Mesothelial cell of epicardium (in vitro differentiated cells): ENCODE data around the gene PPP1R14D. TPM values are rescaled to one million over a fixed set of nuclear protein-coding genes. Genes with fewer than 3 reads are reported as not detected.
A peak's percentile ranks its signal among the peaks of the same experiment; 100 is the strongest.

Experiments
- DNase-seq, 2 experiments: peaks; one replicate each; pipeline ENCODE4 v3.0.0; 2021; ENCODE audit warnings: low spot score in 2 of 2; ENCODE audit not compliant: unreplicated experiment in 2 of 2
- H3K27ac Mint-ChIP-seq: 2 replicates; pipeline ENCODE4 v1.8.0; 2021; ENCODE audit warnings: mixed read lengths
- H3K27me3 Mint-ChIP-seq: 2 replicates; pipeline ENCODE4 v1.8.0; 2021; ENCODE audit warnings: low read depth, mixed read lengths
- H3K36me3 Mint-ChIP-seq: 2 replicates; pipeline ENCODE4 v1.8.0; 2021; ENCODE audit warnings: mixed read lengths
- H3K4me1 Mint-ChIP-seq: 2 replicates; pipeline ENCODE4 v1.8.0; 2021; ENCODE audit warnings: mixed read lengths
- H3K4me3 Mint-ChIP-seq: 2 replicates; pipeline ENCODE4 v1.8.0; 2021; ENCODE audit warnings: mild to moderate bottlenecking, moderate library complexity, mixed read lengths
- H3K9me3 Mint-ChIP-seq: 2 replicates; pipeline ENCODE4 v1.8.0; 2021; ENCODE audit warnings: mixed read lengths
- CTCF ChIP-seq: fragments of 200-600 bp; sonication (generic); IDR thresholded peaks from one replicate; pipeline ENCODE4 v1.5.0; 2021; ENCODE audit warnings: antibody characterized with exemption; ENCODE audit not compliant: unreplicated experiment
- total RNA-seq: library from RNA; stranded (reverse); gene quantifications from 3 replicates; pipeline ENCODE4 v1.2.1, GENCODE V29; 2021

PPP1R14D gene
- total RNA-seq, 1 donor from 2014 or later, result 1.7 TPM

- peaks cover 17% of the 10 kb centered on the region for H3K27me3 Mint-ChIP-seq
- H3K9me3 Mint-ChIP-seq, result no peaks in the 10 kb centered on the region
- TF ChIP-seq CTCF, result no peak
- peaks cover 44% of the 10 kb centered on the region for H3K4me1 Mint-ChIP-seq
- peak overlapping the region; percentile 82 for H3K4me3 Mint-ChIP-seq
- peak overlapping the region; percentile 95 for H3K27ac Mint-ChIP-seq
- no peaks in the 10 kb centered on the region for H3K36me3 Mint-ChIP-seq
- DNase-seq, result peak in 1 of 2 experiments; percentile 55
These were observed 14.9 kb upstream of the PPP1R14D start for GRCh38 chr15:40843261-40843884.

- no peak for DNase-seq
- Mint-ChIP-seq H3K27me3 (peaks cover 17% of the 10 kb centered on the region), H3K9me3 (no peaks in the 10 kb centered on the region), H3K36me3 (no peaks in the 10 kb centered on the region), H3K4me3 (no peak overlapping the region), H3K27ac (no peak overlapping the region), H3K4me1 (peaks cover 28% of the 10 kb centered on the region)
- TF ChIP-seq CTCF, result no peak
These were observed 13.2 kb upstream of the PPP1R14D start for GRCh38 chr15:40841741-40842140.

GRCh38 chr15:40838756-40839155, 10.2 kb upstream of the PPP1R14D start:
- peaks cover 7% of the 10 kb centered on the region for H3K27me3 Mint-ChIP-seq
- H3K4me3 Mint-ChIP-seq, result no peak overlapping the region
- no peaks in the 10 kb centered on the region for H3K9me3 Mint-ChIP-seq
- no peak overlapping the region for H3K27ac Mint-ChIP-seq
- H3K36me3 Mint-ChIP-seq, result no peaks in the 10 kb centered on the region
- no peak for TF ChIP-seq CTCF
- peaks cover 8% of the 10 kb centered on the region for H3K4me1 Mint-ChIP-seq
- DNase-seq, result no peak

- Mint-ChIP-seq H3K9me3 (peaks cover 3% of the 10 kb centered on the region), H3K27ac (no peak overlapping the region), H3K4me3 (no peak overlapping the region), H3K4me1 (no peaks in the 10 kb centered on the region), H3K27me3 (no peaks in the 10 kb centered on the region), H3K36me3 (peaks cover 8% of the 10 kb centered on the region)
- TF ChIP-seq CTCF, result no peak
- DNase-seq, result no peak
These were observed 7.5 kb upstream of the PPP1R14D start for GRCh38 chr15:40836020-40836419.

GRCh38 chr15:40832903-40833302, 4.4 kb upstream of the PPP1R14D start:
- Mint-ChIP-seq H3K27me3 (no peaks in the 10 kb centered on the region), H3K27ac (no peak overlapping the region), H3K9me3 (peaks cover 3% of the 10 kb centered on the region), H3K36me3 (peaks cover 8% of the 10 kb centered on the region), H3K4me3 (no peak overlapping the region), H3K4me1 (no peaks in the 10 kb centered on the region)
- DNase-seq, result no peak
- no peak for TF ChIP-seq CTCF

- Mint-ChIP-seq H3K27me3 (no peaks in the 10 kb centered on the region), H3K9me3 (peaks cover 3% of the 10 kb centered on the region), H3K27ac (no peak overlapping the region), H3K36me3 (peaks cover 8% of the 10 kb centered on the region), H3K4me3 (no peak overlapping the region), H3K4me1 (no peaks in the 10 kb centered on the region)
- no peak for TF ChIP-seq CTCF
- no peak for DNase-seq
These were observed 3.4 kb upstream of the PPP1R14D start for GRCh38 chr15:40831861-40832260.
